Ramos (cell line): ENCODE results near the gene HTR4.

Experiments
- in situ Hi-C: fragments of 300-500 bp; cut with MboI; formaldehyde crosslinking; loops from one replicate; pipeline ENCODE4 v1.14.3; 2022; ENCODE audit warnings: low sequenced_read_pairs; ENCODE audit not compliant: unreplicated experiment

Gene HTR4

GRCh38 chr5:148619484-148619883 lies 34.8 kb downstream of the HTR4 start:
- in situ Hi-C loops, result no loop called here

DNA sequence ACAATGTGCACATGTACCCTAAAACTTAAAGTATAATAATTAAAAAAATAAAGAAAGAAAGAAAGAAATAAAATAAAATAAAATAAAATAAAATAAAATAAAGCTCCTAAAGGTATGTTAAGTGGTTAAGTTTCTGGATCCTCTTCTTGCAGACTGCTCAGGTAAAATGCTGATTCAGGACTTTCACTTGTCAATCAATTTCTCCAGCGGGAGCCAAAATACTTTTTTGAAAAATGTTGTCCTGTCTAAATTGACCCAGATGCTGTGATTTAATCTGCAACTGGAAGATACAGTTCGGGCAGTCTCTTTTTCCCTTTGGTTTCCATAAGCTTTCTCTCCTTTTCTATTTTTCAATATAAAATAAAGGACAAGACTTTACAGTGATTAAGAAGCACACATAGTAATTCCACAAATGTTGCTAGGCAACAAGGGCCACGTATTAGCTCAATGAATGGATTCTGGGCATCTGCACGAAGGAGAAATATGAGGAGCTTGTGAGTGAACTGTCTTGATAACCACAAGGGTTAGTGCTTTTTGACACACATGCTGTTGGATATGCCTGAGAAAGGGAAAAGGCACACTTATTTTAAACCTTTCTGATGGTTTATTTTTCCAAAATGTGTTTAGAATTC lies 38.6 kb downstream of the HTR4 start:
- in situ Hi-C loops, result no loop called here

GRCh38 chr5:148607406-148607805 lies 46.9 kb downstream of the HTR4 start:
- in situ Hi-C loops, result no loop called here

DNA sequence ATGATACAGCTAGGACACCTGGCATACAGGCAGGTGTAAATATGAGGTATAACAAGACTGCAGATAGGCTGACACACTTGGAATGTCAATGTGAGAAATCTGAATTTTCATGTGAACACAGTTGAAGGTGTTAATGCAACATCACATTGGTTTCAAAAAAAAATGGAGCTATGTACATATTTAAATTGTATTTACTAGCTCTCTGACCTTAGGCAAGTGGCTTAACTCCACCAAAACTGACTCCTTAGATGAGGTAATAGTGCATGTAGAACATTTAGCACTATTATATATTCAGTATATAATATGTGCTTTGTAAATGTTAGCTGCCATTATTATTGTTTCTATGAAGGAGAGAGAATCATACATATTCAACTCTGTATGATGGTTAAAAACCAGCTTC lies 48.0 kb downstream of the HTR4 start:
- in situ Hi-C loops, result no loop called here

- in situ Hi-C loops, result no loop called here
Measured at GRCh38 chr5:148599187-148599586, 55.1 kb downstream of the HTR4 start.

- in situ Hi-C loops, result no loop called here
Measured at GRCh38 chr5:148595697-148596096, 58.6 kb downstream of the HTR4 start.

DNA sequence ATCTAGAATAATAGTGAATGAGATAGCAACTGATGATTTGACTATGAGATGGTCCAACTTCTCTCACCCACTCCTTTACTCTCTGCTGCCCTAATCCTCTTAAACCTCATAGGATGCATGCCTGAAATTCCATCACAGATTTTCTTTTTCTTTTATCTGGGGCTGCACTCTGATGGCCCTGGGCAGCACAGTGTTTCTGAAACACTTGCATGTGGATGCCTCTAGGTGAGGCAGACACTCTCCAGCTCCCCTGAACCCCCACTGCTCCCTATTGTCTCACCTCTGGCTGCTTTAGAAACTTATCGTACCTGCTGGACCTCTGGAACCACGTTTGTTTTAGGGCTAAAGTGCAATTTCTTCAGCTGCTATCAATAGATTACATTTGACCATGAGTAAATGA lies 67.5 kb downstream of the HTR4 start:
- in situ Hi-C loops, result no loop called here

GRCh38 chr5:148585988-148586387 lies 68.3 kb downstream of the HTR4 start:
- in situ Hi-C loops, result no loop called here

DNA sequence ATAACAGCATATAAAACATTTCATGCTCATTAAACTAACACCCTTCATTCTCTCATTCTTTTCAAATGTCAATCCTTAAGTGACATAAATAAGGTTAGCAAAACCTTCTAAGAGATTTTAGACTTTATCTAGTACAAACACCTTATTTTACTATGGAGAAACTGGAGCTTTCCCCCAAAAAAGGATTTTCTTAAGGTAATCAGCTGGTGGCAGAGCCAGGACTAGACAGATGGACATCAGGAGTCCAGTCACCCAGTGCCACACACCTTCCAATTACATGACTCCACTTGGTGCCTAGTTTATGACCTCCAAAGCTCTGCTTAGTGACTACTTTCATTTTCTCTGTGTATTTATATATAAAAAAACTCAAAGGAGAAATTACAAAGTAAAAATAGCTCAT lies 70.2 kb downstream of the HTR4 start:
- in situ Hi-C loops, result no loop called here

GRCh38 chr5:148583421-148583965 lies 70.8 kb downstream of the HTR4 start:
- in situ Hi-C loops, result no loop called here

DNA sequence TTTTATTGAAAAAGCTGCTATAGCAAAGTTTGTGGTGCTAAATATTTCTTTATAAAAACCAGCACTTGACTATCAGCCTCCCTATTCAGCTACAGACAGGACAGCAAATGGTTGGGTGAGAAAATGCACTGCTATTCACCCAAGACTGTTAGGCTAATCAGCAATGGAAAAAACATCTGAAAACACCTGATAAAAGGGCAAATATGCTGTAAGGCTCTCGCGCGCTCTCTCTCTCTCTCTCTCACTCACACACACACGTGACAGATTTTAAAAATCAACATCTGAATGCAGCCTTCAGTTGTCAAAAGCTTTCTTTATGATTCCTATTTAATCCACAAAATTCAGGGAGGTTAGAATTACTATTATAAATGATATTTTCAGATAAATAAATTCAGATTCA lies 80.2 kb downstream of the HTR4 start:
- in situ Hi-C loops, result no loop called here

DNA sequence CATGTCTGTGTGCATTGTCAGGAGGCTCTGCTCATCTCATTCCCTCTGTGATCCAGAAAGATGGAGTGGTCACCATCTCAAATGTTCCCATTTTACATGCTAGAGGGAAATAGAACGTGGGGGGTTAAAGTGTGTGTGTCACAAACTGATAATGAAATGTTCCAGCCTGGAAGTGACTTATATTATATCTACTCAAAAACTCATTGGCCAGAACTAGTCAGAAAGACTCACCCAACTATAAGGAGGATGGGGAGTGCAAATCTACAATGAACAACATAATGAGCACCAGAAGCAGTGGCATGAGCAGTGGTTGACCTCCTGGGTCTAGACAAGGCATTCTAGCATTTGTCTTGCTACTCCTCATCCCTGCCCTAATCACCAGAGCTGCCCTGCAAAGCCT lies 81.0 kb downstream of the HTR4 start:
- in situ Hi-C loops, result no loop called here

- in situ Hi-C loops, result no loop called here
Measured at GRCh38 chr5:148569948-148570347, 84.4 kb downstream of the HTR4 start.

- in situ Hi-C loops, result no loop called here
Measured at GRCh38 chr5:148565148-148565547, 89.2 kb downstream of the HTR4 start.

GRCh38 chr5:148563021-148563420 lies 91.3 kb downstream of the HTR4 start:
- in situ Hi-C loops, result no loop called here

GRCh38 chr5:148561801-148562311 lies 92.5 kb downstream of the HTR4 start:
- in situ Hi-C loops, result no loop called here

GRCh38 chr5:148559461-148559860 lies 94.9 kb downstream of the HTR4 start:
- in situ Hi-C loops, result no loop called here

DNA sequence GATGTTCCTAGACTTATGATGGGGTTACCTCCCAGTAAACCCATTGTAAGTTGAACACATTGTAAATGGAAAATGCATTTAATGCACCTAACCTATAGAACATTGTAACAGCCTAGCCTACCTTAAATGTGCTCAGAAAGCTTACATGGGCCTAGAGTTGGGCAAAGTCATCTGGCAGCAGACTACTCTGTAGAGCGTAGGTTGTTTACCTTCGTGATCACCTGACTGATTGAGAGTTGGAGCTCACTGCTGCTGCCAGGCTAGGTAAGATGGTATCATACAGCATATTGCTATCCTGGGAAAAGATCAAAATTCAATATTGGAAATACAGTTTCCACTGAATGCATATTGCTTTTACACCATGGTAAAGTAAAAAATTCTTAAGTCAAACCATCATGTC lies 95.4 kb downstream of the HTR4 start:
- in situ Hi-C loops, result no loop called here

DNA sequence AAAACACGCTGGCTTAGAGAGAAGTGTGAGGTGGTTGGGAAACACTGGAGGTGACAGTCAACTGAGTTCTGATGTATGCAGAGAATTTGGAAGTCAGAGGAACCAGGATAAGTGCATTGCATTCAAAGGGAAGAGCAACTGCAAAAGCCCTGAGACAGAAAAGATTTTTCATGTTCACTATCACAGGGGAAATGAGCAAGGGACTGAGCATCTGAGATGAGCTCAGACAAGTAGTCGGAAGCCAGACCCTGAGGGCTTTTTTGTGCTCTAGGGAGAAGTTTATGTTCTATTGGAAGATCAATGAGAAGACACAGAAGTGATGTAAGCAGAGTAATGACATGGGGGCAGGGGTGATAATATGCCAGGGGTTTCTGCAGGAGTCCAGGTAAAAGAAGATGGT lies 97.5 kb downstream of the HTR4 start:
- in situ Hi-C loops, result no loop called here

DNA sequence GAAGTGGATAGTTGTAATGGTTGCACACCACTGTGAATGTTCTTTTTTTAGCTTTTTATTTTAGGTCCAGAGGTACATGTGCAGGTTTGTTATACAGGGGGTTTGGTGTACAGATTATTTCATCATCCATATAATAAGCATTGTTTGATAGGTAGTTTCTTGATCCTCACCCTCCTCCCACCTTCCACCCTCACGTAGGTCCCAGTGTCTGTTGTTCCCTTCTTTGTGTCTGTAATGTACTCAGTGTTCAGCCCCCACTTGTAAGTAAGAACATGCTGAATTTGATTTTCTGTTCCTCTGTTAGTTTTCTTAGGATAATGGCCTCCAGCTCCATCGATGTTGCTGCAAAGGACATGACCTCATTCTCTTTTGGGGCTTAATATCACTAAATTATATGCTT lies 99.7 kb downstream of the HTR4 start:
- in situ Hi-C loops, result no loop called here

DNA sequence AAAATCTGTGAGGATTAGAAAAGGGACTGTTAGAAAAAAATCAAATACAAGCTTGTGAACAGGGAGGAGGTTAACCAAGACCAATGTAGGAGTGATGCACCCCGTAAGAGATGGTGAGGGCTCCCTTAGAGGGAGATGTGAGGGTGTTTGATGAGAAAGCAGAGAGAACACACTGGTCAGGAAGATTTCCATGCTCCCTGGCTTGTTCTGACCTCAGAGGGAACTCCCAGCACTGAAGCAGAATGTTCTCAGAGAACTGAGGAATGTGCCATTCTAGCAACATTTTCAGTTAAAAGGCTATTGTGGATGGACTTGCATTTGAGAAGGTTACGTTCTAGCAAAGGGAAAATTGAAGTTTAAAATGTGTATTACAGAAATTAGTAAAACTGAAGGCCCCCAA lies 110.6 kb downstream of the HTR4 start:
- in situ Hi-C loops, result no loop called here

DNA sequence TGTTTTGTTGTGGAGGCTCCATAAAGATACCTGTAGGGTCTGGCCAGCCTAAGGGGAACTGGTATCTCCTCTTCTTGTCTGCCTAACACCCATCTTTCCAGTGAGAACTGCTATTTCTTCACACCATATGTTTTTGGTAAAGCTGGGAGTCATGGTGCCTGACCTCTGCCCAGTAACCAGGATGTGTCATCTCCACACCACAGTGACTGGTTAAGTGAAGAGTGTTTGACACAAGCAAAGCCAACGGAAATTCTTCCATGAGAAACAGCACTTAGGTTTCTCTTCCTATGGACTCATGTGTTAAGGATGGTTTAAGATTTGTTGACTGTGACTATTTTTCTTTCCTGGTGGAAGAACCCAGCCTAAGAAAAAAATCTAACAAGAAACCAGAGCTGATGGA lies 111.5 kb downstream of the HTR4 start:
- in situ Hi-C loops, result no loop called here
